Mesenchymal stem cell (in vitro differentiated cells and primary cell): Measurements from ENCODE around the gene CHPF.

Experiments
- DNase-seq: peaks from one replicate; pipeline ENCODE4 v3.0.0-alpha.2; 2013
- H2AFZ ChIP-seq: one replicate; pipeline ENCODE4 v1.6.1; 2013; ENCODE audit warnings: low read depth, mild to moderate bottlenecking, control low read depth, inconsistent platforms, low read length, moderate library complexity
- H2AK5ac ChIP-seq: 2 replicates; pipeline ENCODE4 v1.6.1; 2013; ENCODE audit warnings: low read length, moderate library complexity, mild to moderate bottlenecking, inconsistent platforms; ENCODE audit not compliant: severe bottlenecking
- H2BK120ac ChIP-seq: one replicate; pipeline ENCODE4 v1.6.1; 2013; ENCODE audit warnings: low read depth, mild to moderate bottlenecking, inconsistent platforms, low read length, moderate library complexity
- H2BK12ac ChIP-seq, 2 experiments: one replicate each; pipeline ENCODE4 v1.6.1; 2013; ENCODE audit warnings: inconsistent platforms in 2 of 2, low read length in 2 of 2, mild to moderate bottlenecking in 2 of 2, moderate library complexity in 2 of 2, control low read depth in 1 of 2
- H2BK15ac ChIP-seq: one replicate; pipeline ENCODE4 v1.6.1; 2013; ENCODE audit warnings: mild to moderate bottlenecking, low read depth, inconsistent platforms; ENCODE audit not compliant: poor library complexity, severe bottlenecking
- H2BK5ac ChIP-seq: 2 replicates; pipeline ENCODE4 v1.6.1; 2013; ENCODE audit warnings: low read depth, mild to moderate bottlenecking, low read length, control low read depth, inconsistent platforms; ENCODE audit not compliant: poor library complexity, severe bottlenecking
- H3K14ac ChIP-seq, 2 experiments: one replicate each; pipeline ENCODE4 v1.6.1; 2013; ENCODE audit warnings: inconsistent platforms in 2 of 2, low read length in 2 of 2, control low read depth in 1 of 2, mild to moderate bottlenecking in 1 of 2, moderate library complexity in 1 of 2
- H3K18ac ChIP-seq, 2 experiments: one replicate each; pipeline ENCODE4 v1.6.1; 2013; ENCODE audit warnings: inconsistent platforms in 2 of 2, low read length in 2 of 2, control low read depth in 1 of 2, low read depth in 1 of 2, mild to moderate bottlenecking in 1 of 2
- H3K23ac ChIP-seq, 2 experiments: one replicate each; pipeline ENCODE4 v1.6.1; 2013; ENCODE audit warnings: inconsistent platforms in 2 of 2, low read length in 2 of 2, mild to moderate bottlenecking in 2 of 2, moderate library complexity in 2 of 2, control low read depth in 1 of 2
- H3K27ac ChIP-seq: 2 replicates; pipeline ENCODE4 v1.5.1; 2013; ENCODE audit warnings: mild to moderate bottlenecking, moderate library complexity, low read length, control low read depth, inconsistent platforms; ENCODE audit not compliant: poor library complexity, severe bottlenecking
- H3K27me3 ChIP-seq, 2 experiments: 2 replicates each; pipeline versions ENCODE4 v1.6.1 to v1.7.0; 2013; ENCODE audit warnings: low read length in 2 of 2, mild to moderate bottlenecking in 2 of 2, moderate library complexity in 2 of 2, control low read depth in 1 of 2, inconsistent platforms in 1 of 2; ENCODE audit not compliant: control insufficient read depth in 1 of 2, insufficient read depth in 1 of 2
- H3K36me3 ChIP-seq, 2 experiments: 2 replicates each; pipeline versions ENCODE4 v1.6.1 to v1.7.0; 2013; ENCODE audit warnings: low read length in 2 of 2, control low read depth in 1 of 2, inconsistent platforms in 1 of 2, low read depth in 1 of 2, mild to moderate bottlenecking in 1 of 2; ENCODE audit not compliant: insufficient read depth in 2 of 2, control insufficient read depth in 1 of 2
- H3K4ac ChIP-seq, 2 experiments: one replicate each; pipeline ENCODE4 v1.6.1; 2013; ENCODE audit warnings: inconsistent platforms in 2 of 2, low read length in 2 of 2, mild to moderate bottlenecking in 2 of 2, moderate library complexity in 2 of 2, control low read depth in 1 of 2, low read depth in 1 of 2
- H3K4me1 ChIP-seq: 2 replicates; pipeline ENCODE4 v1.6.1; 2013; ENCODE audit warnings: low read depth, low read length, control low read depth; ENCODE audit not compliant: control insufficient read depth, insufficient read depth
- H3K4me2 ChIP-seq: 2 replicates; pipeline ENCODE4 v1.6.1; 2013; ENCODE audit warnings: low read length, mild to moderate bottlenecking, inconsistent platforms; ENCODE audit not compliant: poor library complexity, severe bottlenecking
- H3K4me3 ChIP-seq, 2 experiments: 2 replicates each; pipeline versions ENCODE4 v1.5.1 to v1.7.0; 2013; ENCODE audit warnings: low read length in 2 of 2, mild to moderate bottlenecking in 2 of 2, control low read depth in 1 of 2, low read depth in 1 of 2; ENCODE audit not compliant: insufficient read depth in 1 of 2
- H3K79me1 ChIP-seq: replicated peaks from 2 replicates; pipeline ENCODE4 v1.6.1; 2013; ENCODE audit warnings: mild to moderate bottlenecking, control low read depth, low read length, inconsistent platforms; ENCODE audit not compliant: poor library complexity, severe bottlenecking
- H3K9ac ChIP-seq: 2 replicates; pipeline ENCODE4 v1.7.0; 2013; ENCODE audit warnings: mild to moderate bottlenecking, low read length, moderate library complexity
- H3K9me3 ChIP-seq: 2 replicates; pipeline ENCODE4 v1.7.0; 2013; ENCODE audit warnings: mild to moderate bottlenecking, low read length; ENCODE audit not compliant: control insufficient read depth
- H4K8ac ChIP-seq: one replicate; pipeline ENCODE4 v1.6.1; 2013; ENCODE audit warnings: inconsistent platforms, mild to moderate bottlenecking, low read length, moderate library complexity
- H4K91ac ChIP-seq: one replicate; pipeline ENCODE4 v1.6.1; 2013; ENCODE audit warnings: mild to moderate bottlenecking, low read length, inconsistent platforms
- WGBS: methylation state at CpG from one replicate; pipeline ENCODE4 v1.1.7; 2013; ENCODE audit warnings: mixed read lengths; 5-methylcytosine and 5-hydroxymethylcytosine counted together

Gene CHPF

DNA sequence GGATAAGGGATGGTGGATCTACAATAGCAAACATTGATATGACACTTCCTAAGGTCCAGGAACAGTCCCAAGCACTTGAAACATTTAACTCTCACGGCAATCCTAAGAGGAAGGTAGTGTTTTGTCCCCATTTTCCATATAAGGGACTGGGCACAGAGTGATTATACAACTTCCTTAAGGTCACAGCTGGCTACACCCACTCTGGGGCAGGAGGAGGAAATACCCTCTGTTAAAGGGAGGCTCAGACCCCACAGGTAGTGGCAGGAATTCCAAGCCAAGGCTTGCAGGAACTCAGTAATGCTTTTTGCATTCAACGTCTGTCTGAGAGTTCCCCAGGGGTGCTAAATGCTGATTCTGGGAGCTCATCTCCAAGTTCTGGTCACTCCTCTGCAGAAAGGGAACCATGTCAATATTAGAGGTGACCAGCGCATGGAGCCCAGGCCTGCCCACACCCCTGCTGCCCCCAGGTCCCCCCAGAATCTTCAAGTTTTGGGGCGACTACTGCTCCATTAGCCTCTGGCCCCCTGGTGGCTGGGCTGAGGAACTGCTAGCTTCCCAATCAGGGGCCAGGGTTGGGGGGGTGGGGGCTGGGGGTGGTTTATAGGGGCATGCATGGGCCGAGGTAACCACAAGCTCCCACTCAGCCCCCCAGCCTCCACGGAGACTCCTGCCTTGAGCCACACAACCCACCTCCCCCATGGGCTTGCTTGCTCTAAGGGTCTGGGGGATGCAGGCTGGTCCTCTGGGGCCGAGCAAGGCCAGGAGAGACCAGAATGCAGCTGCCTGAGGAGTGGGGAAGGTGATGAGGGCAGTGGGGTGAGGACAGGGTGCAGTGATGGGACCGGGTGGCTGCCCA is 16.7 kb upstream of the CHPF start:
- no peak overlapping the region for H2BK120ac ChIP-seq
- no peak for DNase-seq
- no peak overlapping the region for H3K27ac ChIP-seq
- no peak overlapping the region for H3K18ac ChIP-seq
- peak overlapping the region; percentile 8 for H3K9ac ChIP-seq
- no peaks in the 10 kb centered on the region for H3K79me1 ChIP-seq
- no peak overlapping the region for H3K4me3 ChIP-seq
- H2BK12ac ChIP-seq = no peak overlapping the region
- peaks cover 0 to 6% of the 10 kb centered on the region in 2 experiments for H3K27me3 ChIP-seq
- H2AFZ ChIP-seq = no peak overlapping the region
- no peaks in the 10 kb centered on the region for H3K9me3 ChIP-seq
- H3K23ac ChIP-seq = no peak overlapping the region
- no peak overlapping the region for H4K8ac ChIP-seq
- H2BK5ac ChIP-seq = no peak overlapping the region
- H3K4me1 ChIP-seq = peaks cover 24% of the 10 kb centered on the region
- no peak overlapping the region for H2AK5ac ChIP-seq
- 70% methylated on average over 5 of the region's 8 CpGs for WGBS
- H3K4me2 ChIP-seq = no peak overlapping the region
- peaks cover 14 to 26% of the 10 kb centered on the region in 2 experiments for H3K36me3 ChIP-seq
- H4K91ac ChIP-seq = no peak overlapping the region
- H3K4ac ChIP-seq = no peak overlapping the region
- no peak overlapping the region for H3K14ac ChIP-seq
- H2BK15ac ChIP-seq = no peak overlapping the region

GRCh38 chr2:219559156-219559915 is 15.7 kb upstream of the CHPF start:
- Histone ChIP-seq H2BK12ac (no peak overlapping the region), H2BK15ac (no peak overlapping the region), H3K23ac (no peak overlapping the region), H2BK120ac (no peak overlapping the region), H3K4me2 (no peak overlapping the region), H2AFZ (no peak overlapping the region), H3K4ac (no peak overlapping the region), H4K91ac (no peak overlapping the region), H3K9ac (no peak overlapping the region), H4K8ac (no peak overlapping the region), H3K27ac (no peak overlapping the region), H2AK5ac (peak overlapping the region; percentile 7), H3K9me3 (no peaks in the 10 kb centered on the region), H3K14ac (no peak overlapping the region), H3K4me1 (peaks cover 24% of the 10 kb centered on the region), H3K18ac (no peak overlapping the region), H3K27me3 (peaks cover 0 to 6% of the 10 kb centered on the region in 2 experiments), H3K36me3 (peaks cover 14 to 19% of the 10 kb centered on the region in 2 experiments), H2BK5ac (no peak overlapping the region), H3K79me1 (no peaks in the 10 kb centered on the region), H3K4me3 (no peak overlapping the region)
- DNase-seq = no peak
- WGBS = 90% methylated on average over 18 of the region's 20 CpGs

DNA sequence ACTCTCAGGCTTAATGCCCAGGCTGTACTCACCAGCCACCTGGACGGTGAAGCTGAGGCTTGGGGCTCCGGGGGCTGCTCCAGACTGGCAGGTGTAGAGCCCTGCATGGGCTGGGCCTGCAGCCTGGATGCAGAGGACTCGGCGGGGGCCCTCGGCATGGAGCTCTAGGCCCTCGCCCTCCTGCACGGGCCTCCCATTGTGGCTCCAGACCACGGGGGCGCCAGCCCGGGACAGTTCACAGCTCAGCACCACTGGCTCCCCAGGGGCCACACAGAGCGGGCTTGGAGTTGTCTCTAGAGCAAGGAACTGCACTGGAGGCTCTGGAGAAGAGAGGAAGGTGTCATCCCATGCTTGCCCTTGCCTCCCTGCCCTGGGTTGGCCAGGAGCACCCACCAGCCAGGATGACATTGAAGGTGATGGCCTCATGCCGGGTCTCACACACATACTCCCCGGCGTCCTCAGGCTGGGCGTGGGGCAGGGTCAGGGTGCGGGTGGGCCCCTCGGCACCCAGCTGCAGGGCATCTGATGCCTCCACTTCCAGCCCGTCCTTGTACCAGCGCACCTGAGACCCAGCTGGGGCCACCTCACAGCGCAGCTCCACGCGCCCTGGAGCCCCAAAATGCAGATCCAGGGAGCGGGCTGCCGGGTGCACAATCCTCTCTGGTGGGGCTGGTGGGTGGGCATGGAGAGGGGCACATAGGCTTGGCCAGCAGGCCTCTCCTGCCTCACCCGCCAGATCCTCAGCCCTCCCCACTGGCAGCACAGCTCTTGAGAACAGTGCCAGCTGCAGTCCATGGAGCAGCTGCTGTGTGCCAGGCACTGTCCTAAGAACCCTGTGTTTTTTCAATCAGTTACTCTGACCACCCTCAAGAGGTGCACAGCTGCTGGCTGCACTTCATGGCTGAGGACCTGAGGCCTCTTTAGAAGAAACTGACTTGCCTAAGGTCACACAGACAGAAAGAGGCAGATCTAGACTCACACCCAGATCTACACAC is 14.5 kb upstream of the CHPF start:
- Histone ChIP-seq H2AK5ac (no peak overlapping the region), H3K4me1 (peaks cover 24% of the 10 kb centered on the region), H3K4me3 (no peak overlapping the region)

More for the DNA sequence above, 14.5 kb upstream of the CHPF start:
- Histone ChIP-seq H3K36me3 (peaks cover 8 to 10% of the 10 kb centered on the region in 2 experiments), H3K79me1 (no peaks in the 10 kb centered on the region), H3K9me3 (no peaks in the 10 kb centered on the region), H3K23ac (no peak overlapping the region), H4K8ac (no peak overlapping the region), H3K4ac (no peak overlapping the region), H2BK15ac (no peak overlapping the region), H3K27me3 (peaks cover 5 to 18% of the 10 kb centered on the region in 2 experiments), H2AFZ (no peak overlapping the region), H3K27ac (no peak overlapping the region), H4K91ac (no peak overlapping the region), H2BK120ac (no peak overlapping the region), H3K4me2 (no peak overlapping the region), H2BK5ac (no peak overlapping the region), H3K18ac (no peak overlapping the region), H2BK12ac (no peak overlapping the region), H3K14ac (no peak overlapping the region), H3K9ac (no peak overlapping the region)
- DNase-seq = no peak
- 91% methylated on average over 25 of the region's 25 CpGs for WGBS
